HG03432 (cell line): ENCODE measurements around the gene CCNB1.
"Not testable (repeated sequence)": the region's sequence is repeated elsewhere in the genome, so short reads cannot be mapped to it uniquely, and the experiment has no call there.

Source experiments
- ATAC-seq: cut with Tn5 transposase; IDR thresholded peaks from one replicate; pipeline ENCODE4 v1.9.1; 2021; ENCODE audit warnings: mild to moderate bottlenecking, moderate library complexity; ENCODE audit not compliant: unreplicated experiment

CCNB1 gene

DNA sequence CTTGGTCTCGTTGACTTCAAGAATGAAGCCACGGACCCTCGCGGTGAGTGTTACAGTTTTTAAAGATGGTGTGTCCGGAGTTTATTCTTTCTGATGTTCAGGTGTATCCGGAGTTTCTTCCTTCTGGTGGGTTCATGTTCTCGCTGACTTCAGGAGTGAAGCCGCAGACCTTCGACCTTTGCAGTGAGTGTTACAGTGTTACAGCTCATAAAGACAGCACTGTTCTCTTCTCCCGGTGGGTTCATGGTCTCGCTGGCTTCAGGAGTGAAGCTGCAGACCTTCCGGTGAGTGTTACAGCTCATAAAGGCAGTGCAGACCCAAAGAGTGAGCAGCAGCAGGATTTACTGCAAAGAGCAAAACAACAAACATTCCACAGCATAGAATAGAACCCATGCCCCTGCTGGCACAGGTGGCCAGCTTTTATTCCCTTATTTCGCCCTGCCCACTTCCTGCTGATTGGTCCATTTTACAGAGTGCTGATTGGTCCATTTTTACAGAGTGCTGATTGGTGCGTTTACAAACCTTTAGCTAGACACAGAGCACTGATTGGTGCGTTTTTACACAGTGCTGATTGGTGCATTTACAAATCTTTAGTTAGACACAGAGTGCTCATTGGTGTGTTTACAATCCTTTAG, 14.8 kb downstream of the CCNB1 start:
- ATAC-seq: not testable (repeated sequence)

DNA sequence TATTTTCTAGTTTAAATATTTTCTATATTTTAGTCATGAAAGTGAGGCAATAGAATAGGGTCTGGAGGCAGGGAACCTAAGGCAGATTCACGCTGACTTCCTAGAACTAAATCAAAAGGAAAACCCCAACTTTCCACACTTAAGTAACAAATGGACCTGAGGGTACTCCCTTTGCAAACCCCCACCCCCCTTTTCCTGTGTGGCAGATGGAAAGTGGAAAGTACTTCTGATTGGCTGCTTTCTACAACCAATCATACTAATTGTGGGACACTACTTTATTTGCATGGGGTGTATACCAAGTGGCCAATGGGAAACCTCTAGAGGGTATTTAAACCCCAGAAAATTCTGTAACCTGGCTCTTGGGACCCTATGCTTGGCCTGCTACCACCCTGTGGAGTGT, 17.7 kb downstream of the CCNB1 start:
- no peak for ATAC-seq

DNA sequence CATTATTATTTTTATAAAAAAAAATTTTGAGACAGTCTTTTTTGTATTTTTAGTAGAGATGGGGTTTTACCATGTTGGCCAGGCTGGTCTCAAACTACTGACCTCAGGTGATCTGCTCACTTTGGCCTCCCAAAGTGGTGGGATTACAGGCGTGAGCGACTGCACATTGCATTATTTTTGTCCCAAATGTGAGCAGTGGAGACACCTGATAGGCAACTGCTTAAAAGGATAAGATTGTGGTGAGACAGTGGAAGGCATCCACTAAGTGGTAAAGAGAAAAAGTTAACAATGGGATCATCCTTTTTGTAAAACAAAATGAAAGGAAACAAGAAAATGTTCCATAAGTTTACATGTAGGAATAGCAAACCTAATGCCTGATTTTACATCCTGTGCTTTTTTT, 20.4 kb downstream of the CCNB1 start:
- ATAC-seq: no peak

DNA sequence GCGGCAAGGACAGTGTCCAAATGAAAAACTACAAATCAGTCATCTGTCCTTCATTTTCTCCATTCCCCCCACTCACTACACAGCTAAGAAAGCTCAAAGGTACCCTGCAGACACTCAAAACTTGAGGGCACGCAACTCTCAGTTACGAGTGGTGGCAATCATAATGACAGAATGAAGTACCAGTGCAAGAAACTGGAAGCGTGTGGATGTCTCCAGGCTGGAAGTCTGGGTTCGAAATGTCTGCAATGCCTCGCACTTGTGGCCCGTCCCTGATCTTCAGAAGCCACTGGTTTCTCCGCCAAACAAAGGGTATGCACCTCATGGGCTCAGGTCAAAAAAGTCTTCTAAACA, 21.8 kb downstream of the CCNB1 start:
- peak; percentile 3 for ATAC-seq

DNA sequence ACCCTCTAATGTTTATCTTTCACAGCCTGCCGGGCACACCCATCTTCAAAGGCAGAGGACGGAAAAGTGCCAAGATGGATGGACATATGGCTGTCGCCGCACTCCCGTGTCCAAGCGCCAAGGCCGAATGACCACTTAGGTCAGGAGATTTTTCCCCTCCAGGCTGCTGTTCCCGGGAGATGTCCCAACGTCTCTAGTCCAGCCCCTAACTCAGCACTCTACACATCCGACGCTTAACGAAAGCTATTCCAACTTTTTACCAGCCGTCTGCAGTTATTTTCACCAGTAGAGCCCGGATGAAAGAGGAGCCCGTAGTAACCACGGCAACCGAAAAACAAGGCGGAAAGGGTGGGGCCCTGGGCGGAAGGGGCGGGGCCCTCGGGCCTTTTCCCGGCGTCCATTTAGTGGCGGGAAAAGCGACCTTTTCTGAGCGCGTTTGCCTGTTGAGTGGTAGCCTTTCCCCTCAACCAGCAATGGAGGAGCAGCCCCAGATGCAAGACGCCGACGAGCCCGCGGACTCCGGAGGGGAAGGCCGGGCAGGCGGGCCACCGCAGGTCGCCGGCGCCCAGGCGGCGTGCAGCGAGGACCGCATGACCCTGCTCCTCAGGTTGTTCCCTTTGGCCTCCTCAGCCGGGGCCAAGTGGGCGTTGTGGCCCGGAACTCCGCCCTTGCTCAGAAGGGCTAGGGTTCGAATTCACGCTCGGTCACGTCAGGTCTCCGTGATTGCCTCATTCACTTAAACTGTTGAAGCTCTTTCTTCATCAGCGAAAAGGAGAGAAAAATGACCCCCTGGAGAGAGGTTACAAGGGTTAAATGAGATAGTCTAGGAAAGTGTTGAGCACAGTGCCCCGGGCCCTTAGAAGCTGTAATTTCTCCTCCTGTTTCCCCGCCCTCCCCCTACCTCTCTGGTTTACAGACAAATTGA, 22.5 kb downstream of the CCNB1 start, which contains the start of gene CENPH:
CENPH (plus strand) TSS at position 422 of the 925 bp plus-strand sequence; CDS start at position 474, 52 bp downstream.
- peak; percentile 96 for ATAC-seq

DNA sequence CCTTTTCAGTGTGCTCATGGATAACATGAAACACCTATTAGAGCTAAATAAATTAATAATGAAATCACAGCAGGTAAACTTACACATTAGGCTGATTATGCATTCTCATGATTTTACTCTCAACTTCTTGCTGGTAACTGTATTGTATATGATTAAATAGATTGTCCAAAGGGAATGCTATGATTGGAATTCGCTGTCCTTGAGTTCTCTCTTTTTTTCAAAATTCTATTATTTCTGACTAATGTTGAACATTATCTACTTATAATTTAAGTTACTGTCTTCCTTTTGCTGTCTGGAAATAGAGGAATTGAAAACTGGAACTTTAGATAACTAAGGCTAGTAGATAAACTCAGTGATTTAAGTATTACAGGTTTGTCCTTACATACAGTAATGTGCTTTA, 35.5 kb downstream of the CCNB1 start:
- no peak for ATAC-seq

DNA sequence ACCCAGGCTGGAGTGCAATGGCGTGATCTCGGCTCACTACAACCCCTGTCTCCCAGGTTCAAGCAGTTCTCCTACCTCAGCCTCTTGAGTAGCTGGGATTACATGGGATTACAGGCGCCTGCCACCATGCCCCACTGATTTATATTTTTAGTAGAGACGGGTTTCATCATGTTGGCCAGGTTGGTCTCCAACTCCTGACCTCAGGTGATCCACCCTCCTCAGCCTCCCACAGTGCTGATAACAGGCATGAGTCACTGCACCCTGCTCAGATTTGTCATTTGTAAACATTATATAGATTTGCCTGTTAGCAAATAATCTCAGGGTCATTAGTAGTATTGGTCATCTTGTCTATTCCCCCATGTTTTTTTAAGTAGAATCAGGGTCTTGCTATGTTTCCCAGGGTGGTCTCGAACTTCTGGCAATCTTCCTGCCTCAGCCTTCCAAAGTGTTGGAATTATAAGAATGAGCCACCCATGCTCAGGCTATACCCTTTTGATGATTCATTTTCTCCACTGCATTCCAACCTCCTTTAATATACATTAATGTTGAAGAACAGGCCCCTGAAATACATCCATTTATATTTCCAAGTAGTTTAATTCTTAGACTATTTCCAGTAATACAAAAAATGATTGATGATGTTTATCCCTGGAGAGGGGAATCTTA, 39.7 kb downstream of the CCNB1 start:
- no peak for ATAC-seq

DNA sequence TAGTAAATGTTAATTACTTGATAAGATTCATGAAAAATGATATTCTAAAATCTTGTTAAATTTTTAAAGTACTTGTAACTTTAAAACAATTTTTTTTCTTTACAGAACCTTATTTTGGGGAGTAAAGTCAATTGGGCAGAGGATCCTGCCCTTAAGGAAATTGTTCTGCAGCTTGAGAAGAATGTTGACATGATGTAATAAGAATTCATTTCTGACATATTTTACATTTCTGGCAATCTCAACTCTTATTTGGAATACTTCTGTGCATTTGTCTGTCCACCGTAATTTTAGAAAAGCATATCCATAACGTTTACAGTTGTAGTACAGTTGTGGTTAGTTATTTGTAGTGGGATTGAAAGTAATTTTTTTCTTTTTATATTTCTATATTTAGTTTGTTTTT, 42.7 kb downstream of the CCNB1 start:
- no peak for ATAC-seq

DNA sequence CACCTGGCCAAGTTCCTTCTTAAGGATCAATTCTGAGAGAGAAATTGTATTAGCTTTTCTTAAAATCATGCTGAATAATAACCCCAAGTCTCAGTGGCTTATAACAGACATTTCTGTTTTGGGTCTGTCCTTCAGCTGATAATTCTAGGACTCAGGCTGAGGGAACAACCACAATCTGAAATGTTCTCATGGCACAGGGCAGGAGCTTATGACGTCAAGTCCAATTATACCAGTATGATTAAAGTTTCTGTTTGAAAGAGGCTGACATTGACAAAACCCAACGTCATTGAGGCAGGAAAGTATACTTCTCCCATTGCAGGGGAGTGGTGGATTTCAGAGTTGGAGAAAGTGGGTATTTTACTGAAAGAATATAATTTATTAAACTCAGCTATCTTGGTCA, 44.2 kb downstream of the CCNB1 start:
- ATAC-seq: no peak

DNA sequence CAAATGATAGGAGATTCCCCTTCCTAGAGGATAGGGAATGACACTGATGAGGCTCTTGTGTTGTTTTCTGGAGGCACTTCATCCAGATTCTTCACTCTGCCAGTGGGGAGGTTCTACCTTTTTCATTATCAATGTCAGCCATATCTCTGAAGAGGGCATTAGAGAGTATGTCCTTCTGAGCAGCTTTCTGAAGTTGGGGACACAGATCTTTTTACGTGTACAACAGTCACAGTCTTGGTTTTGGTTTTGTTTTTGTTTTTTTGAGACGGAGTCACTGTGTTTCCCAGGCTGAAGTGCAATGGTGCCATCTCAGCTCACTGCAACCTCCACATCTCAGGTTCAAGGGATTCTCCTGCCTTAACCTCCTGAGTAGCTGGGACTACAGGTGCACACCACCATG, 45.1 kb downstream of the CCNB1 start:
- no peak for ATAC-seq

DNA sequence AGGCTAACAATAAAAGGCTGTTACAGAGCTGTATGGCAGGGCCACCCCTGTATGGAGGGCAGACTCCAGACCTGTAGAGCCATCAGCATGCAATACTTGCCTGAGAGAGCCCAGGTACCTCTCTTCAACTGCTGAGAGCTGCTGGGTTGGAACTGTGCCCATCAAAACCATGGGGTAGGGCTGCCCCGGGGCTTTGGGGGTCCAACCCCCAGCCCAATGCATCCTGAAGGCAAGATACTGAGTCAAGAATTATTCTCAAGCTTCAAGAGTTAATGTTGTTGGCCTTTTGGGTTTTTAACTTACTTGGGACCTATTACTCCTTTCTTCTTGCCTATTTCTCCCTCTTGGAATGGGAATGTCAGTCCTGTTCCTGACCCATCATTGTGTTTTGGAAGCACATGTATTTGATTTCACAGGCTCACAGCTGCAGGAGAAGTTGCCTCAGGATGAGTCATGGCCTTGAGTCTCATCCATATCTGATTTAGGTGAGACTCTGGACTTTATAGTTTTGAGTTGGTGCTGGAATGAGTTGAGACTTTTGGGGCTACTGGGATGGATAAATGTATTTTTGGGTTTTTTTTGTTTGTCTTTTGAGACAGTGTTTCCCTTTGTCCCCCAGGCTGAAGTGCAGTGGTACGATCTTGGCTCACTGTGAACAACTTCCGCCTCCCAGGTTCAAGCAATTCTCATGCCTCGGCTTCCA, 46.7 kb downstream of the CCNB1 start:
- no peak for ATAC-seq

DNA sequence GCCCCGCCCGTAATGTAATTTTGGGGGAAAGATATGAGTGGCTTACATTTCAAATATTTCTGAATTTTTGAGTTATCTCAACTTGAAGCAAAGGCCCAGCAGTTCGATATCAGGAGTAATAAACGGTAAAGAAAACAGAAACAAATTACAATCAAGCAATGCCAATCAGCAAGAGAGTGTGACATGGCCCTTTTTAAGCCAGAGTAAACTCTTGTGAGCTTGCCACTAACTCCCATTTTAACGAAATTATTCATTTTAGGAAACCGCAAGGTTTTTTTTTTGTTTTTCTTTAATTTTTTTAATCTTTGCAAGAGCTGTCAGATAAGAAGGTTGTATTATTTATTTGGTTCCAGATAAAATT, 50.2 kb downstream of the CCNB1 start:
- no peak for ATAC-seq

DNA sequence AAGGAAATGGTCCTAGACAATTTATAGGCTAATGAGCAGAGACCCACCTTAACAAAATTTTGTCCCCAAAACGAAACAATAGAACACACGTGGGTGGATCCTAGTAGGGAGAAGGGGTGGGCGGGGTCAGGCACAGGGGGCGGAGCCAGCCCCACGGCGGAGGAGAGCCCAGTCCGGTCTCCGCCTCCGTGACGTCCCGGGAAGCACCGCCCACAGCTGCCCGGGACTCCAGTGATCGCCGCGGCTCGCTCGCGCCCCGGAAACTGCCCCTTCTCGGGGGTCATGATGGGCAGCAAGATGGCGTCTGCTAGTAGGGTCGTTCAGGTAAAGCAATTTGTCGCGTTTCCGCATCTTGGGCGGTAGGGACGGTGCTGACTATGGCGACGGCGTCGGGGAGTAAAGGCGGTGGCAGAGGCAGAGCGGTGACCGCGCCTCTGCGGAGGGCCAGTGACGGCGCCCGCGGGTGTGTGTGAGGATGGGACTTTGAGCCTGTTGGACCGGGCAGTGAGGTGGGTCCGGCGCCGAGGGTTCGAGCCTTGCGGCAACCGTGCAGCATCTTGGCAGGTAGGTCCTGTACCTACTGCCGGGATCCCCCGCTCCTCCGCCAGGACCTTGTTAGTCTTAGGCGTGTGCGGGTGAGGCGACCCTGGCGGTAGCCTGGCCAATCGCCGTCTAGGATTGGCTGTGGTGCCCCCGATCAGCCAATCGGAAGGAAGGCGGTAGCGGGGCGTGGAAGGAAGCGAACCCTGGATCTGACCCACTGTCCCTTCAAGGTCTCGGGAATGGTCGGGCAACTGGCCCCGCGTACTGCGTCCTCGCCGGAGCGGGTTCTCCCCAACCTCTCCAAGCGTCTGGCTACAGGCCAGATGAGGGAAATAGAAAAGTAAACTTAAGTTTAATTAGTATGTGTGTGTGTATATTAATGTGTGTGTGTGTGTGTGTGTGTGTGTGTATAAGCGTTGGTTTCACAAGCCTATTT, 50.9 kb downstream of the CCNB1 start:
- peak; percentile 93 for ATAC-seq

DNA sequence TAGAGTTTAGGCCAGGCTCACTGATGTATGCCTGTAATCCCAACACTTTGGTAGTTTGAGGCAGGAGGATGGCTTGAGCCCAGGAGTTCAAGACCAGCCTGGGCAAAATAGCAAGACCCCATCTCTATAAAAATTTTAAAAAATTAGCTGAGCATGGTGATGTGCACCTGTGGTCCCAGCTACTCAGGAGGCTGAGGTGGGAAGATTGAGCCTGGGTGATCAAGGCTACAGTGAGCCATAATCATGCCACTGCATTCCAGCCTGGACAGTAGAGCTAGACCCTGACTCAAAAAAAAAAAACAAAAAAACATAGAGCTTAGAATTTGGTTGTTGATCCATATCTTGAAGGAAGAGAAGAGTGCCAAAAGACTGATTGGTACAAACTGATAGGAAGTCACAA, 53.0 kb downstream of the CCNB1 start:
- ATAC-seq: no peak

DNA sequence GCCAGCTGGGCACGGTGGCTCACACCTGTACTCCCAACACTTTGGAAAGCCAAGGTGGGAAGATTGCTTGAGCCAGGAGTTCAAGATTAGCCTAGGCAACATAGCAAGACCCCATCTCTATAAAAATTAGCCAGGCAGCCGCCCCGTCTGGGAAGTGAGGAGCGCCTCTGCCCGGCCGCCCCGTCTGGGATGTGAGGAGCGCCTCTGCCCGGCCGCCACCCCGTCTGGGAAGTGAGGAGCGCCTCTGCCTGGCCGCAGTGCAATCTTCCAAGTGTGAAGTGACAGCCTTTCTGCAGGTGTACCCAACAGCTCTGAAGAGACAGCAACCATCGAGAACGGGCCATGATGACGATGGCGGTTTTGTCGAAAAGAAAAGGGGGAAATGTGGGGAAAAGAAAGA, 53.4 kb downstream of the CCNB1 start:
- not testable (repeated sequence) for ATAC-seq

DNA sequence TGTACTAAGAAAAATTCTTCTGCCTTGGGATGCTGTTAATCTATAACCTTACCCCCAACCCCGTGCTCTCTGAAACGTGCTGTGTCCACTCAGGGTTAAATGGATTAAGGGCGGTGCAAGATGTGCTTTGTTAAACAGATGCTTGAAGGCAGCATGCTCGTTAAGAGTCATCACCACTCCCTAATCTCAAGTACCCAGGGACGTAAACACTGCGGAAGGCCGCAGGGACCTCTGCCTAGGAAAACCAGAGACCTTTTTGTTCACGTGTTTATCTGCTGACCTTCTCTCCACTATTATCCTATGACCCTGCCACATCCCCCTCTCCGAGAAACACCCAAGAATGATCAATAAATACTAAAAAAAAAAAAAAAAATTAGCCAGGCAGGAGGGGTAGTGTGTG, 53.9 kb downstream of the CCNB1 start:
- ATAC-seq: not testable (repeated sequence)

DNA sequence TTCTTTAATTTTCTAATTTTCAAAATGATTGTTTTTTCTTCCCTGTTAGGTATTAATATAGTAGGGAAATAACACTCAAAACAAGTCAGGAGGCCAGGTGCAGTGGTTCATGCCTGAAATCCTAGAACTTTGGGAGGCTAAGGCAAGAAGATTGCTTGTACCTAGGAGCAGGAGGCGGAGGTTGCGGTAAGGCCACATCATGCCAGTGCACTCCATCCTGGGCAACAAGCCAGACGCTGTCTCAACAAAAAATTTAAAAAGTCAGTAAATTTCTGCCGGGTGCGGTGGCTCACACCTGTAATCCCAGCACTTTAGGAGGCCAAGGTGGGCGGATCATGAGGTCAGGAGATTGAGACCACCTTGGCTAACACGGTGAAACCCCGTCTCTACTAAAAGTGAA, 57.6 kb downstream of the CCNB1 start:
- no peak for ATAC-seq

DNA sequence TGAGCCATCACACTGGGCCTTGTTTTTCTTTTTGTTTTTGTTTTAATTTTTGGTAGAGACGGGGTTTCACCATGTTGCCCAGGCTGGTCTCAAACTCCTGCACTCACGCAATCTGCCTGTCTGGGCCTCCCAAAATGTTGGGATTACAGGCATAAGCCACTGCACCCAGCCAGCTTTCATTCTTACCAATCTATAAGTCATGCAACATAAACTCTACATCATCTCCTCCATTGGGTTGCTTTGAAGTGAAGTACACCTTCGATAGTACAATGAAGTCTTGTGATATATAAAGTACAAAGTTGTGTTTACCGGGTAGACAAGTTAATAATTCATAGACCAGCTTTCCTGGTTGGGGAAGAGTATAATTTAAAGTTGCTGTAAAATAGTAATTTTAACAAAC, 58.9 kb downstream of the CCNB1 start:
- no peak for ATAC-seq
